ENCODE results near the gene CERS3. TPM values are rescaled to one million over a fixed set of nuclear protein-coding genes. Genes with fewer than 3 reads are reported as not detected.

CERS3 gene
- total and polyA plus RNA-seq, 4 donors = not detected

DNA sequence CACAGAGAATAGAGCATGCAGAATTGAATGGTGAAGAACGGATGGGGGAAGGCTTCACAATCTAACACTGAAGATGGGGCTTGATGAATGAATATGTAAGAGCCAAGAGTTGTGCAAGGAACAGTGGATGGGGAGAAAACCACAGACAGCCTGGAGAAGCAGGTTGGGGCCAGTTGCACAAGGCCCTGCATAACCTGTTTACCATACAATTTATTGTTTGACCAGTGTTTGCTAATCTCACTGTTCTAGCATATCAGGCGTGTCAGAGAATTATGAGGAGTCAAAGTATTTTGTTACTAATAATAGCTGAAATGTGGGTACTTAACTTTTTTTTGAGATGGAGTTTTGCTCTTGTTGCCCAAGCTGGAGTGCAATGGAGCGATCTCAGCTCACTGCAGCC, 36.8 kb upstream of the CERS3 start:
- H3K4me1 ChIP-seq (ENCODE audit: control insufficient read depth in 4 of 4, insufficient read depth in 4 of 4, low read length in 3 of 4) = no peaks in the 10 kb centered on the region
- H3K9ac ChIP-seq (ENCODE audit: low read depth in 1 of 2, low read length in 2 of 2) = no peak overlapping the region
- H3K36me3 ChIP-seq (ENCODE audit: control insufficient read depth in 4 of 4, insufficient read depth in 3 of 4, low read depth in 1 of 4, low read length in 3 of 4) = peaks cover 0 to 7% (median 3%) of the 10 kb centered on the region in 4 donors
- DNase-seq (ENCODE audit: low spot score) = no peak
- no peaks in the 10 kb centered on the region for H3K9me3 ChIP-seq (ENCODE audit: control insufficient read depth in 4 of 4, low read length in 3 of 4)
- H3K27ac ChIP-seq (ENCODE audit: low read depth in 1 of 2, low read length in 2 of 2) = no peak overlapping the region
- no peaks in the 10 kb centered on the region for H3K27me3 ChIP-seq (ENCODE audit: control insufficient read depth in 4 of 4, insufficient read depth in 4 of 4, low read length in 3 of 4)
- whole genome bisulfite sequencing = 91% methylated on average over 3 of the region's 3 CpGs
- TF ChIP-seq RXRA (IDR thresholded peaks at IDR 0.05) = no peak
- TF ChIP-seq HNF4G (IDR thresholded peaks at IDR 0.05) = no peak
- TF ChIP-seq YY1 (IDR thresholded peaks at IDR 0.05) = no peak
- no peak for TF ChIP-seq TAF1 (conservative IDR thresholded peaks at IDR 0.05)
- TF ChIP-seq RAD21 (IDR thresholded peaks at IDR 0.05) = no peak
- no peak for TF ChIP-seq FOXA2 (IDR thresholded peaks at IDR 0.05)
- no peak for TF ChIP-seq NR2F2 (IDR thresholded peaks at IDR 0.05)
- TF ChIP-seq, protein P1, sequence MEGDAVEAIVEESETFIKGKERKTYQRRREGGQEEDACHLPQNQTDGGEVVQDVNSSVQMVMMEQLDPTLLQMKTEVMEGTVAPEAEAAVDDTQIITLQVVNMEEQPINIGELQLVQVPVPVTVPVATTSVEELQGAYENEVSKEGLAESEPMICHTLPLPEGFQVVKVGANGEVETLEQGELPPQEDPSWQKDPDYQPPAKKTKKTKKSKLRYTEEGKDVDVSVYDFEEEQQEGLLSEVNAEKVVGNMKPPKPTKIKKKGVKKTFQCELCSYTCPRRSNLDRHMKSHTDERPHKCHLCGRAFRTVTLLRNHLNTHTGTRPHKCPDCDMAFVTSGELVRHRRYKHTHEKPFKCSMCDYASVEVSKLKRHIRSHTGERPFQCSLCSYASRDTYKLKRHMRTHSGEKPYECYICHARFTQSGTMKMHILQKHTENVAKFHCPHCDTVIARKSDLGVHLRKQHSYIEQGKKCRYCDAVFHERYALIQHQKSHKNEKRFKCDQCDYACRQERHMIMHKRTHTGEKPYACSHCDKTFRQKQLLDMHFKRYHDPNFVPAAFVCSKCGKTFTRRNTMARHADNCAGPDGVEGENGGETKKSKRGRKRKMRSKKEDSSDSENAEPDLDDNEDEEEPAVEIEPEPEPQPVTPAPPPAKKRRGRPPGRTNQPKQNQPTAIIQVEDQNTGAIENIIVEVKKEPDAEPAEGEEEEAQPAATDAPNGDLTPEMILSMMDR (IDR thresholded peaks at IDR 0.05; ENCODE audit: low read depth, low read length, missing input control) = no peak
- TF ChIP-seq JUND (IDR thresholded peaks at IDR 0.05) = no peak
- TF ChIP-seq EGR1 (IDR thresholded peaks at IDR 0.05; ENCODE audit: low read depth in 2 of 2) = no peak
- no peak for TF ChIP-seq REST (IDR thresholded peaks at IDR 0.05)
- TF ChIP-seq, protein P2, sequence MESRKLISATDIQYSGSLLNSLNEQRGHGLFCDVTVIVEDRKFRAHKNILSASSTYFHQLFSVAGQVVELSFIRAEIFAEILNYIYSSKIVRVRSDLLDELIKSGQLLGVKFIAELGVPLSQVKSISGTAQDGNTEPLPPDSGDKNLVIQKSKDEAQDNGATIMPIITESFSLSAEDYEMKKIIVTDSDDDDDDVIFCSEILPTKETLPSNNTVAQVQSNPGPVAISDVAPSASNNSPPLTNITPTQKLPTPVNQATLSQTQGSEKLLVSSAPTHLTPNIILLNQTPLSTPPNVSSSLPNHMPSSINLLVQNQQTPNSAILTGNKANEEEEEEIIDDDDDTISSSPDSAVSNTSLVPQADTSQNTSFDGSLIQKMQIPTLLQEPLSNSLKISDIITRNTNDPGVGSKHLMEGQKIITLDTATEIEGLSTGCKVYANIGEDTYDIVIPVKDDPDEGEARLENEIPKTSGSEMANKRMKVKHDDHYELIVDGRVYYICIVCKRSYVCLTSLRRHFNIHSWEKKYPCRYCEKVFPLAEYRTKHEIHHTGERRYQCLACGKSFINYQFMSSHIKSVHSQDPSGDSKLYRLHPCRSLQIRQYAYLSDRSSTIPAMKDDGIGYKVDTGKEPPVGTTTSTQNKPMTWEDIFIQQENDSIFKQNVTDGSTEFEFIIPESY (IDR thresholded peaks at IDR 0.05) = no peak
- TF ChIP-seq ATF3 (IDR thresholded peaks at IDR 0.05) = no peak
- no peak for TF ChIP-seq GABPA (IDR thresholded peaks at IDR 0.05 in 1 of 2, conservative IDR thresholded peaks at IDR 0.05 in 1 of 2)
- no peak for TF ChIP-seq HNF4A (conservative IDR thresholded peaks at IDR 0.05)
- TF ChIP-seq MAX (IDR thresholded peaks at IDR 0.05) = no peak
- TF ChIP-seq SP1 (IDR thresholded peaks at IDR 0.05) = no peak
- no peak for TF ChIP-seq FOXA1 (IDR thresholded peaks at IDR 0.05)
- no peak overlapping the region for H3K4me3 ChIP-seq (ENCODE audit: low read depth in 1 of 3, low read length in 3 of 3)

Measured in liver (tissue), 9 donors.